Spleen (tissue), 7 donors: ENCODE results near the gene NAALADL2.

Source experiments
- CTCF ChIP-seq, 11 experiments: fragments of 200-600 bp in 7 of 11; fragments of 450-650 bp in 4 of 11; sonication (generic) in 4 of 11; IDR thresholded peaks in 8 of 11; conservative IDR thresholded peaks in 3 of 11; 1 replicate in 7 of 11; 2 replicates in 4 of 11; pipeline versions ENCODE4 v1.4.0 to v1.8.0; 2016 to 2021; ENCODE audit warnings: antibody characterized with exemption in 11 of 11, inconsistent platforms in 4 of 11, mild to moderate bottlenecking in 1 of 11
- POLR2AphosphoS5 ChIP-seq, 3 donors: sonication (generic); formaldehyde crosslinking; IDR thresholded peaks; one replicate each; pipeline ENCODE4 v1.5.1; 2017; ENCODE audit warnings: antibody characterized with exemption in 3 of 3
- donor health status: DM: no; HTN: no; CAD: no; lungs with moderate emphysema.
- donor health status: DM: no; HTN: no; CAD: no.
- donor health status: DM: no; HTN: no; CAD: no.

- TF ChIP-seq CTCF (IDR thresholded peaks at IDR 0.05 in 8 of 11, conservative IDR thresholded peaks at IDR 0.05 in 3 of 11) (no peak), POLR2AphosphoS5 (IDR thresholded peaks at IDR 0.05) (no peak)
Measured at GRCh38 chr3:175651716-175652115, 792.6 kb downstream of the NAALADL2 start.
